ENCODE results near the gene PI3.

DNA sequence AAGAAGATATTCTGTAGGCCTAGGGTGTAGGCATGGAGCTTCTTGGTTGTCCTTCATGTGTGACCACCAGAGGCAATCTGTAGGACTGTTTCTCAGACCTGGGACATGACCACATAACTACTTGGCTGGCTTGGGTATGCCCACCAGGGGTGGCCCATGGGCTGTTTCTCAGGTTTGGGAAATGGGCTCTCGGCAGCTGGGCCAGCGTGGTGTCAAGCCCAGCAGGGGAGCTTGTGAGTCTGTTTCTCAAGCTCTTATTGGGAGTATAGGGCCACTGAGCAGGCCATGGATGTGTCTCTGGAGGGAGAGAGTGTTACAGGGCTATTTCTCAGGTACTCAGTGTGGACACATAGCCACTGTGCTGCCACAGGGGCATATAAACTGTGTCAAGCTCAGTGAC, 43.9 kb downstream of the PI3 start:
- TF ChIP-seq POLR2AphosphoS5 (IDR thresholded peaks at IDR 0.05; ENCODE audit: low read depth), result no peak
- no peak for TF ChIP-seq EZH2 (IDR thresholded peaks at IDR 0.05; ENCODE audit: low read depth, unreplicated experiment)
- TF ChIP-seq, protein P1, sequence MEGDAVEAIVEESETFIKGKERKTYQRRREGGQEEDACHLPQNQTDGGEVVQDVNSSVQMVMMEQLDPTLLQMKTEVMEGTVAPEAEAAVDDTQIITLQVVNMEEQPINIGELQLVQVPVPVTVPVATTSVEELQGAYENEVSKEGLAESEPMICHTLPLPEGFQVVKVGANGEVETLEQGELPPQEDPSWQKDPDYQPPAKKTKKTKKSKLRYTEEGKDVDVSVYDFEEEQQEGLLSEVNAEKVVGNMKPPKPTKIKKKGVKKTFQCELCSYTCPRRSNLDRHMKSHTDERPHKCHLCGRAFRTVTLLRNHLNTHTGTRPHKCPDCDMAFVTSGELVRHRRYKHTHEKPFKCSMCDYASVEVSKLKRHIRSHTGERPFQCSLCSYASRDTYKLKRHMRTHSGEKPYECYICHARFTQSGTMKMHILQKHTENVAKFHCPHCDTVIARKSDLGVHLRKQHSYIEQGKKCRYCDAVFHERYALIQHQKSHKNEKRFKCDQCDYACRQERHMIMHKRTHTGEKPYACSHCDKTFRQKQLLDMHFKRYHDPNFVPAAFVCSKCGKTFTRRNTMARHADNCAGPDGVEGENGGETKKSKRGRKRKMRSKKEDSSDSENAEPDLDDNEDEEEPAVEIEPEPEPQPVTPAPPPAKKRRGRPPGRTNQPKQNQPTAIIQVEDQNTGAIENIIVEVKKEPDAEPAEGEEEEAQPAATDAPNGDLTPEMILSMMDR (conservative IDR thresholded peaks at IDR 0.05; ENCODE audit: low read depth in 2 of 2), result no peak

All from GM23338 (cell line).